Hepatocyte (in vitro differentiated cells): ENCODE data around the gene TTLL7.

Source experiments
- CTCF ChIP-seq: fragments of 200-600 bp; sonication (generic); IDR thresholded peaks from 2 replicates; pipeline ENCODE4 v1.5.1; 2016; ENCODE audit warnings: antibody characterized with exemption, mild to moderate bottlenecking; ENCODE audit not compliant: poor library complexity
- EZH2 ChIP-seq: fragments of 200-600 bp; sonication (generic); IDR thresholded peaks from 2 replicates; pipeline ENCODE4 v1.6.1; 2016; ENCODE audit warnings: antibody characterized with exemption, mild to moderate bottlenecking, borderline replicate concordance

- TF ChIP-seq CTCF (peak; percentile 73), EZH2 (no peak)
Observed at GRCh38 chr1:83931658-83932253, 67.2 kb downstream of the TTLL7 start.
